Loucy (cell line): ENCODE data around the gene CDC42EP5.
"Not testable (repeated sequence)": the region's sequence is repeated elsewhere in the genome, so short reads cannot be mapped to it uniquely, and the experiment has no call there.

ENCODE experiments used
- H2AFZ ChIP-seq: fragments of 200-600 bp; sonication (generic); 2 replicates; pipeline ENCODE4 v1.6.0; 2016; ENCODE audit warnings: antibody characterized with exemption, mild to moderate bottlenecking, low read length, moderate library complexity
- H3F3A ChIP-seq: fragments of 200-600 bp; 2 replicates; pipeline ENCODE4 v1.6.0; 2016; ENCODE audit warnings: antibody characterized with exemption, low read depth, mild to moderate bottlenecking
- H3K27me3 ChIP-seq: fragments of 200-600 bp; sonication (generic); 2 replicates; pipeline ENCODE4 v1.6.1; 2014; ENCODE audit warnings: low read length, mild to moderate bottlenecking; ENCODE audit not compliant: insufficient read depth, poor library complexity, severe bottlenecking
- H3K36me3 ChIP-seq: fragments of 200-600 bp; sonication (generic); 2 replicates; pipeline ENCODE4 v1.6.1; 2016; ENCODE audit warnings: low read length; ENCODE audit not compliant: insufficient read depth
- H3K4me1 ChIP-seq: fragments of 200-600 bp; sonication (generic); 2 replicates; pipeline ENCODE4 v1.5.1; 2014; ENCODE audit warnings: low read length, mild to moderate bottlenecking; ENCODE audit not compliant: insufficient read depth, poor library complexity, severe bottlenecking
- H3K4me2 ChIP-seq: fragments of 200-600 bp; sonication (generic); 2 replicates; pipeline ENCODE4 v1.6.0; 2014; ENCODE audit warnings: antibody characterized with exemption, low read length, low read depth, mild to moderate bottlenecking; ENCODE audit not compliant: poor library complexity, severe bottlenecking
- H3K4me3 ChIP-seq: fragments of 200-600 bp; sonication (generic); 2 replicates; pipeline ENCODE4 v1.5.1; 2014; ENCODE audit warnings: low read length, mild to moderate bottlenecking, mixed read lengths; ENCODE audit not compliant: poor library complexity, severe bottlenecking
- H3K79me2 ChIP-seq: fragments of 200-600 bp; sonication (generic); 2 replicates; pipeline ENCODE4 v1.6.1; 2014; ENCODE audit warnings: low read length; ENCODE audit not compliant: insufficient read depth
- H3K9ac ChIP-seq: fragments of 200-600 bp; sonication (generic); 2 replicates; pipeline ENCODE4 v1.6.0; 2014; ENCODE audit warnings: mild to moderate bottlenecking, low read depth, low read length, moderate library complexity; ENCODE audit not compliant: poor library complexity, severe bottlenecking
- H3K9me2 ChIP-seq: fragments of 200-600 bp; sonication (generic); replicated peaks from 2 replicates; pipeline ENCODE4 v1.6.1; 2016; ENCODE audit warnings: low read depth, low read length, mixed read lengths
- H3K9me3 ChIP-seq: fragments of 200-600 bp; sonication (generic); 2 replicates; pipeline ENCODE4 v1.6.1; 2014; ENCODE audit warnings: mild to moderate bottlenecking, antibody characterized with exemption, low read length, low read depth; ENCODE audit not compliant: insufficient read depth
- H4K20me1 ChIP-seq: fragments of 200-600 bp; sonication (generic); 2 replicates; pipeline ENCODE4 v1.6.0; 2014; ENCODE audit warnings: antibody characterized with exemption, low read length, mild to moderate bottlenecking; ENCODE audit not compliant: insufficient read depth, poor library complexity, severe bottlenecking
- CTCF ChIP-seq: fragments of 200-600 bp; sonication (generic); conservative IDR thresholded peaks from 2 replicates; pipeline ENCODE4 v1.5.1; 2014; ENCODE audit warnings: mild to moderate bottlenecking, antibody characterized with exemption, low read length
- EZH2phosphoT487 ChIP-seq: fragments of 200-600 bp; IDR thresholded peaks from 2 replicates; pipeline ENCODE4 v1.6.1; 2018; ENCODE audit warnings: antibody characterized with exemption, mild to moderate bottlenecking, moderate library complexity, borderline replicate concordance

The CDC42EP5 gene

GRCh38 chr19:54448040-54448773 is 24.9 kb downstream of the CDC42EP5 start:
- H3K9me3 ChIP-seq: no peaks in the 10 kb centered on the region
- peaks cover 35% of the 10 kb centered on the region for H3K4me1 ChIP-seq
- peak overlapping the region; percentile 90 for H3K9ac ChIP-seq
- no peaks in the 10 kb centered on the region for H3F3A ChIP-seq
- H3K79me2 ChIP-seq: peaks cover 66% of the 10 kb centered on the region
- peak overlapping the region; percentile 84 for H3K4me3 ChIP-seq
- no peaks in the 10 kb centered on the region for H3K9me2 ChIP-seq
- H4K20me1 ChIP-seq: peaks cover 51% of the 10 kb centered on the region
- H3K36me3 ChIP-seq: peaks cover 16% of the 10 kb centered on the region; the same call in 1 of the 2 replicates
- peak overlapping the region; percentile 77 for H3K4me2 ChIP-seq
- H2AFZ ChIP-seq: peak overlapping the region; percentile 89
- TF ChIP-seq CTCF (no peak), EZH2phosphoT487 (no peak)
- H3K27me3 ChIP-seq: no peaks in the 10 kb centered on the region

GRCh38 chr19:54446349-54446748 is 26.7 kb downstream of the CDC42EP5 start:
- H2AFZ ChIP-seq, H3K4me3 ChIP-seq, H3K27me3 ChIP-seq, H3K9me3 ChIP-seq, H3K9me2 ChIP-seq, H3F3A ChIP-seq, H3K36me3 ChIP-seq, H3K9ac ChIP-seq, H3K4me2 ChIP-seq: not testable (repeated sequence)
- Histone ChIP-seq H4K20me1 (peaks cover 32% of the 10 kb centered on the region), H3K79me2 (peaks cover 47% of the 10 kb centered on the region), H3K4me1 (peaks cover 26% of the 10 kb centered on the region)
- TF ChIP-seq CTCF: 0 out of 2 replicates have a peak, but pooled peaks have one; percentile 13

DNA sequence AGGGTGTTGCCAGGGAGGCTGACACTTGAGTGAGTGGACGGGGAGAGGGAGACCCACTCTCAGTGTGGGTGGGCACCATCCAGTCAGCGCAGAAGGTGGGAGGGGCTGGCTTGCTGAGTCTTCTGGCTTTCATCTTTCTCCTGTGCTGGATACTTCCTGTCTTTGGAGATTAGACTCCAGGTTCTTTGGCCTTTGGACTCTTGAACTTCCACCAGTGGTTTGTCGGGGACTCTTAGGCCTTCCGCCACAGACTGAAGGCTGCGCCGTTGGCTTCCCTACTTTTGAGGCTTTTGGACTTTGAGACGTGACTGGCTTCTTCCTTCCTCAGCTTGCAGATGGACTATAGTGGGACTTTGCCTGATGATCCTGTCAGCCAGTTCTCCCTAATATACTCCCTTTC is 28.4 kb downstream of the CDC42EP5 start:
- Histone ChIP-seq H2AFZ (no peak overlapping the region), H3K4me1 (peaks cover 10% of the 10 kb centered on the region), H3K36me3 (no peaks in the 10 kb centered on the region), H3K27me3 (no peaks in the 10 kb centered on the region), H3K9me3 (no peaks in the 10 kb centered on the region), H3K4me2 (no peak overlapping the region), H3K79me2 (peaks cover 31% of the 10 kb centered on the region), H3K9ac (no peak overlapping the region), H3K4me3 (no peak overlapping the region), H3K9me2 (no peaks in the 10 kb centered on the region), H3F3A (no peaks in the 10 kb centered on the region), H4K20me1 (peaks cover 16% of the 10 kb centered on the region)
- no peak for TF ChIP-seq CTCF
- TF ChIP-seq EZH2phosphoT487: no peak
